Cardiac muscle cell (in vitro differentiated cells and primary cell): Measurements from ENCODE around the gene SP110. TPM values are rescaled to one million over a fixed set of nuclear protein-coding genes. Genes with fewer than 3 reads are reported as not detected.
"Not testable (repeated sequence)": the region's sequence is repeated elsewhere in the genome, so short reads cannot be mapped to it uniquely, and the experiment has no call there.

Source experiments
- DNase-seq, 2 donors: peaks; one replicate each; pipeline versions ENCODE4 v3.0.0 to v3.0.0-alpha.2; 2010 to 2017; ENCODE audit warnings: low read depth in 1 of 2, low spot score in 1 of 2
- H3K27ac ChIP-seq: fragments of 200-600 bp; sonication (generic); 2 replicates; pipeline ENCODE4 v1.5.1; 2016
- H3K27me3 ChIP-seq: fragments of 200-600 bp; sonication (generic); 2 replicates; pipeline ENCODE4 v1.6.0; 2016; ENCODE audit warnings: control low read depth
- H3K36me3 ChIP-seq: fragments of 200-600 bp; sonication (generic); 2 replicates; pipeline ENCODE4 v1.5.1; 2016; ENCODE audit warnings: control low read depth
- H3K4me1 ChIP-seq: fragments of 200-600 bp; sonication (generic); 2 replicates; pipeline ENCODE4 v1.8.1; 2017; ENCODE audit warnings: low read depth, mild to moderate bottlenecking, mixed run types
- H3K4me3 ChIP-seq: fragments of 200-600 bp; sonication (generic); 2 replicates; pipeline ENCODE4 v1.5.1; 2016; ENCODE audit warnings: mild to moderate bottlenecking
- H3K9me3 ChIP-seq: fragments of 200-600 bp; sonication (generic); 2 replicates; pipeline ENCODE4 v1.5.1; 2017; ENCODE audit warnings: low read depth, mild to moderate bottlenecking, control low read depth
- polyA plus RNA-seq: library from polyadenylated mRNA; unstranded; fragments of >200 nt; fragmentation: Nextera tagmentation; extraction: Ambion mirVana; gene quantifications from 2 replicates; pipeline ENCODE4 v1.2.1, GENCODE V29; 2016
- total RNA-seq: library from RNA; depleted of rRNA; stranded (reverse); fragments of >200 nt; gene quantifications from 2 replicates; pipeline ENCODE4 v1.2.3, GENCODE V29; 2016
- TF ChIP-seq, protein P1 (sequence below): IDR thresholded peaks from 2 replicates; pipeline ENCODE4 v1.5.1; 2012; ENCODE audit warnings: low read depth, mild to moderate bottlenecking, low read length

Gene SP110
- total and polyA plus RNA-seq, 2 experiments from 2014 or later = 0.95 to 2.4 TPM

- Histone ChIP-seq H3K9me3 (no peaks in the 10 kb centered on the region), H3K36me3 (no peaks in the 10 kb centered on the region), H3K27me3 (no peaks in the 10 kb centered on the region), H3K4me3 (no peak overlapping the region), H3K27ac (no peak overlapping the region), H3K4me1 (no peaks in the 10 kb centered on the region)
- DNase-seq = no peak
- TF ChIP-seq, protein P1, sequence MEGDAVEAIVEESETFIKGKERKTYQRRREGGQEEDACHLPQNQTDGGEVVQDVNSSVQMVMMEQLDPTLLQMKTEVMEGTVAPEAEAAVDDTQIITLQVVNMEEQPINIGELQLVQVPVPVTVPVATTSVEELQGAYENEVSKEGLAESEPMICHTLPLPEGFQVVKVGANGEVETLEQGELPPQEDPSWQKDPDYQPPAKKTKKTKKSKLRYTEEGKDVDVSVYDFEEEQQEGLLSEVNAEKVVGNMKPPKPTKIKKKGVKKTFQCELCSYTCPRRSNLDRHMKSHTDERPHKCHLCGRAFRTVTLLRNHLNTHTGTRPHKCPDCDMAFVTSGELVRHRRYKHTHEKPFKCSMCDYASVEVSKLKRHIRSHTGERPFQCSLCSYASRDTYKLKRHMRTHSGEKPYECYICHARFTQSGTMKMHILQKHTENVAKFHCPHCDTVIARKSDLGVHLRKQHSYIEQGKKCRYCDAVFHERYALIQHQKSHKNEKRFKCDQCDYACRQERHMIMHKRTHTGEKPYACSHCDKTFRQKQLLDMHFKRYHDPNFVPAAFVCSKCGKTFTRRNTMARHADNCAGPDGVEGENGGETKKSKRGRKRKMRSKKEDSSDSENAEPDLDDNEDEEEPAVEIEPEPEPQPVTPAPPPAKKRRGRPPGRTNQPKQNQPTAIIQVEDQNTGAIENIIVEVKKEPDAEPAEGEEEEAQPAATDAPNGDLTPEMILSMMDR = no peak
Measured at GRCh38 chr2:230224458-230224857, 4.7 kb upstream of the SP110 start.

GRCh38 chr2:230222829-230223228 is 3.0 kb upstream of the SP110 start:
- H3K27me3 ChIP-seq, H3K27ac ChIP-seq, DNase-seq, H3K36me3 ChIP-seq, H3K4me3 ChIP-seq, H3K9me3 ChIP-seq, H3K4me1 ChIP-seq: not testable (repeated sequence)

DNA sequence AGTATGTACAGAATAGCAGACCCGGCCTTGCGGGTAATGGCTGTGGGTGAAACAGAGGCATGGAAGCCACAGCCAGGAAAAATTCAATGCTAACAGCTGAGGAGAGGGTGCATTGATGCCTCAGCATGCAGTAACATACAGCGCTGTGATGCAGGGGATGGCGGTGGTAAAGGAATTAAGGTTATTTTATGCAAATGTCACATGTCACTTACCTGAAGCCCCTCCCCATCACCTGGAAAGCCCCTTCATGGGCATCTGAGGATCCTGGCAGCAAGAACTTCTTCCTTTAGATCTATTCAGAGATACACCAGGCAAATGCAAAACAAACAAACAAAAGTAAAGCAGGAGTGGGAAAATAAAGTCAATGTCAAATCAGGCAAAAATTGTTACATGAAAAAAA is 1.7 kb upstream of the SP110 start:
- no peaks in the 10 kb centered on the region for H3K27me3 ChIP-seq
- TF ChIP-seq, protein P1 = no peak
- no peaks in the 10 kb centered on the region for H3K4me1 ChIP-seq
- no peaks in the 10 kb centered on the region for H3K9me3 ChIP-seq
- no peak for DNase-seq
- H3K27ac ChIP-seq = no peak overlapping the region
- H3K36me3 ChIP-seq = no peaks in the 10 kb centered on the region
- H3K4me3 ChIP-seq = no peak overlapping the region

DNA sequence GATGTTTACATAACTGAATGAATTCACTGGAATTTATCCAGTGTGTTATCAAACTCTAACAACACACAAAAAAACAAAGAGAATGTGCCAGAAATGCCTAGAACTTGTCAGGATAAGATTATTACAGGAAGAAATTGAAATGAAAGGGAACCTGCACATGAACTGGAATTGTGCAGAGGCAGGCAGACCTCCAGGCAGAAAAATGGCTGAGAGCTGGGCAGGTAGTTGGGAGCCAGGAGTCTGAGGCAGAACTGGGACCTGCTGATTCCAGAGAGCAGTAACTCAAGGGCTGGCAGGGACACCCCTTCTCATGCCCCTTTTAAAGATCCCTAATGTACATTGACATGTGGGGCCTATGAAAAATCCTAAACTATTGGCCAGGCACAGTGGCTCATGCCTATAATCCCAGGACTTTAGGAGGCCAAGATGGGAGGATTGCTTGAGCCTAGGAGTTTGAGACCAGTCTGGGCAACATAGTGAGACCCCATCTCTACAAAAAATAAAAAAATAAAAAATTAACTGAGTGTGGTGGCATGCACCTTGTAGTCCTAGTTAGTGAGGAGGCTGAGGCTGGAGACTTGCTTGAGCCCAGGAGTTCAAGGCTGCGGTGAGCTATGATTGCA is 674 bp upstream of the SP110 start:
- Histone ChIP-seq H3K4me3 (peak overlapping the region; percentile 24), H3K27ac (no peak overlapping the region), H3K36me3 (no peaks in the 10 kb centered on the region), H3K9me3 (no peaks in the 10 kb centered on the region), H3K4me1 (no peaks in the 10 kb centered on the region), H3K27me3 (no peaks in the 10 kb centered on the region)
- no peak for DNase-seq
- TF ChIP-seq, protein P1 = no peak

- TF ChIP-seq, protein P1 = no peak
- H3K27ac ChIP-seq = no peak overlapping the region
- no peak for DNase-seq
- H3K36me3 ChIP-seq = no peaks in the 10 kb centered on the region
- H3K9me3 ChIP-seq = no peaks in the 10 kb centered on the region
- H3K27me3 ChIP-seq = no peaks in the 10 kb centered on the region
- H3K4me3 ChIP-seq = no peak overlapping the region
- H3K4me1 ChIP-seq = no peaks in the 10 kb centered on the region
Measured at GRCh38 chr2:230218421-230218820, 1.4 kb downstream of the SP110 start.

- TF ChIP-seq, protein P1 = no peak
- no peak for DNase-seq
- Histone ChIP-seq H3K4me1 (no peaks in the 10 kb centered on the region), H3K9me3 (no peaks in the 10 kb centered on the region), H3K36me3 (no peaks in the 10 kb centered on the region), H3K27ac (no peak overlapping the region), H3K4me3 (no peak overlapping the region), H3K27me3 (no peaks in the 10 kb centered on the region)
Measured at GRCh38 chr2:230217424-230217823, 2.4 kb downstream of the SP110 start.
